ENCODE measurements around the gene MARCKS. TPM values are rescaled to one million over a fixed set of nuclear protein-coding genes. Genes with fewer than 3 reads are reported as not detected.

Gene MARCKS
- total and polyA plus RNA-seq, 12 donors, result 6.7 to 65.2 (median 15.6) TPM

DNA sequence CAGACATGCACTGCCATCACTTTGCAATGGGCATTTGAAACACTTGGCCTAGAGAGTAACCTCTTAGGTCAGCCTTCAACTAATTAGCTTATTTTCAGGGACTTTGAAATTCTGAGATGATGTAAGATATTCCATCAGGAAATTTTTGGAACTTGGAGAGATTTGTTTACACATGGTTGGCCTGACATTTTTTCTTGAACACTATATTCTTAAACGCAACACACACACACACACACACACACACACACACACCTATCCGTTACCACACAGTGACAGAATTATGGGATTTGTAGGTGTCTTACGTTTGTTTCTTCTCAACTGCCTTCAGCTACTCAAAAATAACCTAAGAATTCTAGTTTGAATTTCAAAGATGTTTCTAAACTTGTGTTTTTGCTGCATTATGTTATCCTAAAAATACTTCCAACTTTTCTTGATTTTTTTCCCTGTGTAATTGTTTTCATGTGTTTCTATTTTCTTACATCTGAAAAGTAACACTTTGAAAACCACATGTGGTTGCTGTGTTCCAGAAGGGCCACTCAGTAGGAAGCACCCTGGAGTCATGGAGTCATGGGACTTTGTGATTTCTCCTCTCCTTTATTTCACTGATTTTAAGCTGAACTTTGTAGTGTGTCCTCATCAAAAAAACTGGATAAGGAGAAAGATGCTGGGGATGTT lies 31.9 kb downstream of the MARCKS start:
- no peaks in the 10 kb centered on the region for H3K36me3 ChIP-seq
- TF ChIP-seq CTCF (IDR thresholded peaks at IDR 0.05), result no peak
- 90 to 91% methylated on average over 3 of the region's 3 CpGs for WGBS, 2 donors
- ATAC-seq (no peak), DNase-seq (no peak)
- H3K27me3 ChIP-seq, result no peaks in the 10 kb centered on the region
- H3K4me1 ChIP-seq, result no peaks in the 10 kb centered on the region
- intact Hi-C loops (cut with DNase I), result no loop called here
- no peak overlapping the region for H3K4me3 ChIP-seq
- H3K9me3 ChIP-seq, result peaks cover 0 to 18% (median 4%) of the 10 kb centered on the region in 11 donors
- H3K27ac ChIP-seq, result no peak overlapping the region

- no peak overlapping the region for H3K4me3 ChIP-seq
- H3K36me3 ChIP-seq, result no peaks in the 10 kb centered on the region
- intact Hi-C loops (cut with DNase I), result no loop called here
- H3K27ac ChIP-seq, result no peak overlapping the region
- no peaks in the 10 kb centered on the region for H3K27me3 ChIP-seq
- peaks cover 0 to 18% (median 4%) of the 10 kb centered on the region in 11 donors for H3K9me3 ChIP-seq
- no peak for ATAC-seq
- no peaks in the 10 kb centered on the region for H3K4me1 ChIP-seq
- no peak for DNase-seq
- no peak for TF ChIP-seq CTCF (IDR thresholded peaks at IDR 0.05)
Observed at GRCh38 chr6:113893451-113893850, 36.3 kb downstream of the MARCKS start.

DNA sequence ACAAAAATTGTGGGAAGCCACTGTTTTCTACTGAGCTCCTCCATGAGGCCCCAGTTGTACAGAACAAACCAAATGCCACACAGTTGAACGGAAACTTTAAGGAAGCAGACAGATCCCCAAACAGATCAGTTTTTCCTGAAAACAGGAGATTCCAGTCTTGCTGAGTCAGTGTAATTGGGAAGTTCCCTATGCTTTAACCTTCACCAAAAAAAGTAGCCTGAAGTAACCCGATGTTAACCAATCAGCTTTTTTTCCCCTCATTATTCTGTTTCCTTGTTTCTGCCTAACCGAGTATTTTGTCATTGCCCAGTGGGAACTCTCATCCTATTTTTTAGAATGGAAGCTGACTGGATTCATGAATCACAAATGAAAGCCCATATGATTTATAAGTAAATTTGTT lies 36.7 kb downstream of the MARCKS start:
- DNase-seq, result no peak
- Histone ChIP-seq H3K4me3 (no peak overlapping the region), H3K9me3 (peaks cover 0 to 18% (median 4%) of the 10 kb centered on the region in 11 donors), H3K36me3 (no peaks in the 10 kb centered on the region), H3K27me3 (no peaks in the 10 kb centered on the region), H3K4me1 (no peaks in the 10 kb centered on the region), H3K27ac (no peak overlapping the region)
- WGBS, 2 donors, result 80 to 86% methylated on average over 3 of the region's 3 CpGs
- ATAC-seq, result no peak
- no peak for TF ChIP-seq CTCF (IDR thresholded peaks at IDR 0.05)
- intact Hi-C loops (cut with DNase I), result no loop called here

DNA sequence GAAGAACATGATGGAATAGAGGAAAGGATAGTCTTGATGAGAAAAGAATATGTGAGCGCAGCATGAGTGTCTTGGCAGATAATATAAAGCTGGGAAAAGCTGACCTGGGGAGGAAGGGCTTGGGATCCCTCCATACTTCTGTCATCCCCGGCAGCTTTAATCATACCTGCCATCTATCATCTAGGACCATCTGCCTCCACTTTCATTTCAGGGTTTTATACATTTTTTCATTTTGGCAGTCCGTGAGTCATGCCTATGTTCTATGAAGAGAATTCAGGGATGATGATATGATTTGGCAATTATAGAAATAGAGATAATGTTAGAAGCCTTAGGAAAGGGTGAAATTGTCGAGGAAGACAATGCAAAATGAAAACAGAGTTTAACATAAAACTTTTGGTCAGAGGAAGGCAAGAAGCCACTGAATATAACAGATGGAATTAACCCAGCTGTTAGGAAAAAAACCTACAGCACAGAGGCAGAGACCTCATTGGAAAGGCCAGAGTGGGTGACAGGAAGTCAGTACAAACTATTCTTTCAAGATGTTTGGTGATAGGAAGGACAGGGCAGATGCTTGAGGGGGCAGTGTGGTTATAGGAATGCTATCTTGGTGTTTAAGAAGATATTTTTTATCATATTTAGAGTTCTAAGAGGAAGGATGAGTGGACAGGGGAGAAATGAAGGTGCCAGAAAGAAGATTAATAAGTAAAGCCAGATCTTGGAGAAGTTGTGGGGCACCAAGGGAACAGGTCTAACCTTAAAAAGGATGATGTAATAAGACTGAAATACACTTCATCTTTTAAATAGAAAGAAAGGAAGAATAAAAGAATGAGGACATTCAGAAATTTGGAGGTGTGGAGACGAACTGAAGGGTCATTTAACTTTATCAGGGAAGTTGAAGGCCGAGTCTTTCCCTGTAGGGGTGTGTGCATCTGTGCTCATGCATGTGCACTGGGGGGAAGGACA lies 37.8 kb downstream of the MARCKS start:
- Histone ChIP-seq H3K4me3 (no peak overlapping the region), H3K36me3 (no peaks in the 10 kb centered on the region), H3K27me3 (no peaks in the 10 kb centered on the region), H3K9me3 (peaks cover 0 to 18% (median 4%) of the 10 kb centered on the region in 11 donors), H3K4me1 (no peaks in the 10 kb centered on the region), H3K27ac (no peak overlapping the region)
- 73 to 76% methylated on average over 6 of the region's 6 CpGs for WGBS, 2 donors
- intact Hi-C loops (cut with DNase I), result no loop called here
- no peak for TF ChIP-seq CTCF (IDR thresholded peaks at IDR 0.05)
- DNase-seq (no peak), ATAC-seq (no peak)

Data from heart right ventricle (tissue), 16 donors.